PFSK-1 (cell line): Measurements from ENCODE around the gene NFE2L2.

Source experiments
- FOXP2 ChIP-seq: optimal IDR thresholded peaks from 2 replicates; pipeline ENCODE3; 2011; ENCODE audit warnings: borderline replicate concordance, control low read depth, inconsistent platforms; ENCODE audit not compliant: insufficient read depth; ENCODE audit errors: extremely low read length, extremely low read depth
- POLR2AphosphoS5 ChIP-seq: IDR thresholded peaks from 2 replicates; pipeline ENCODE4 v1.6.1; 2012; ENCODE audit warnings: low read depth, mild to moderate bottlenecking, control low read depth, low read length, moderate library complexity
- REST ChIP-seq, 2 experiments: IDR thresholded peaks; 2 replicates each; pipeline versions ENCODE4 v1.6.1 to v1.8.0; 2011 to 2012; ENCODE audit warnings: low read depth in 2 of 2, low read length in 2 of 2, control low read depth in 1 of 2, inconsistent platforms in 1 of 2, mild to moderate bottlenecking in 1 of 2, moderate library complexity in 1 of 2; ENCODE audit not compliant: insufficient read depth in 1 of 2
- SIN3A ChIP-seq: IDR thresholded peaks from 2 replicates; pipeline ENCODE4 v1.6.1; 2012; ENCODE audit warnings: mild to moderate bottlenecking, low read length, moderate library complexity, borderline replicate concordance; ENCODE audit not compliant: insufficient read depth
- TAF1 ChIP-seq: IDR thresholded peaks from 2 replicates; pipeline ENCODE4 v1.6.1; 2012; ENCODE audit warnings: low read length, control low read depth, borderline replicate concordance; ENCODE audit not compliant: insufficient read depth

NFE2L2 gene

GRCh38 chr2:177283906-177284305 lies 19.4 kb upstream of the NFE2L2 start:
- TF ChIP-seq SIN3A (no peak), REST (IDR thresholded peaks at IDR 0.05; ENCODE audit: insufficient read depth in 1 of 2, low read depth in 2 of 2, low read length in 2 of 2) (no peak), FOXP2 (no peak)

GRCh38 chr2:177282787-177283572 lies 18.5 kb upstream of the NFE2L2 start:
- TF ChIP-seq POLR2AphosphoS5 = no peak
- TF ChIP-seq TAF1 = no peak
- TF ChIP-seq FOXP2 = no peak

GRCh38 chr2:177282181-177282641 lies 17.7 kb upstream of the NFE2L2 start:
- TF ChIP-seq FOXP2 (no peak), REST (IDR thresholded peaks at IDR 0.05; ENCODE audit: insufficient read depth in 1 of 2, low read depth in 2 of 2, low read length in 2 of 2) (no peak)

- TF ChIP-seq FOXP2 (no peak), REST (IDR thresholded peaks at IDR 0.05; ENCODE audit: insufficient read depth in 1 of 2, low read depth in 2 of 2, low read length in 2 of 2) (no peak), SIN3A (no peak), POLR2AphosphoS5 (no peak), TAF1 (no peak)
Measured at GRCh38 chr2:177281400-177282180, 17.1 kb upstream of the NFE2L2 start.

- TF ChIP-seq REST (IDR thresholded peaks at IDR 0.05; ENCODE audit: insufficient read depth in 1 of 2, low read depth in 2 of 2, low read length in 2 of 2) (no peak), POLR2AphosphoS5 (no peak), SIN3A (no peak), FOXP2 (no peak), TAF1 (no peak)
Measured at GRCh38 chr2:177279847-177280246, 15.3 kb upstream of the NFE2L2 start.
